IMR-90 (cell line): Measurements from ENCODE around the gene CCNL2. TPM values are rescaled to one million over a fixed set of nuclear protein-coding genes. Genes with fewer than 3 reads are reported as not detected.
"Not testable (repeated sequence)": the region's sequence is repeated elsewhere in the genome, so short reads cannot be mapped to it uniquely, and the experiment has no call there.

Source experiments
- ATAC-seq: fragments of 200-7000 bp; cut with Tn5 transposase; 2 replicates; pipeline ENCODE4 v1.9.1; 2020; ENCODE audit warnings: low read depth, mild to moderate bottlenecking, moderate library complexity
- BruUV-seq: library from RNA; stranded (reverse); fragments of 400-500 nt; replicated peaks from 2 replicates; lab custom pipeline; 2021; lab: Mats Ljungman, UMichigan
- CTCF ChIA-PET: fragments of 300-600 bp; formaldehyde crosslinking; extraction: SDS; loops from one replicate; lab custom pipeline; 2021; ENCODE audit warnings: antibody characterized with exemption; lab: Yijun Ruan, JAX
- POLR2A ChIA-PET: fragments of 300-600 bp; sonication (Branson Sonifier 250); formaldehyde crosslinking; loops from one replicate; lab custom pipeline; 2022; ENCODE audit warnings: antibody characterized with exemption; ENCODE audit not compliant: unreplicated experiment; lab: Charles Lee
- DNase-seq: peaks from one replicate; pipeline ENCODE4 v3.0.0; 2013
- H2AFZ ChIP-seq: replicated peaks from 2 replicates; pipeline ENCODE3; 2013; ENCODE audit warnings: low read length, mild to moderate bottlenecking; ENCODE audit not compliant: poor library complexity
- H2AK5ac ChIP-seq: 2 replicates; pipeline ENCODE4 v1.6.1; 2013; ENCODE audit warnings: low read depth, low read length, inconsistent platforms
- H2AK9ac ChIP-seq: replicated peaks from 2 replicates; pipeline ENCODE3; 2013; ENCODE audit warnings: mild to moderate bottlenecking, low read depth, low read length, moderate library complexity; ENCODE audit not compliant: poor library complexity
- H2BK120ac ChIP-seq: 2 replicates; pipeline ENCODE4 v1.6.1; 2013; ENCODE audit warnings: low read depth, low read length, inconsistent platforms
- H2BK15ac ChIP-seq: 3 replicates; pipeline ENCODE4 v1.6.1; 2013; ENCODE audit warnings: low read depth, low read length, inconsistent platforms
- H2BK20ac ChIP-seq: 2 replicates; pipeline ENCODE4 v1.6.1; 2013; ENCODE audit warnings: low read depth, mild to moderate bottlenecking, inconsistent platforms, low read length, moderate library complexity
- H2BK5ac ChIP-seq: 2 replicates; pipeline ENCODE4 v1.6.1; 2013; ENCODE audit warnings: mild to moderate bottlenecking, low read depth, low read length, inconsistent platforms; ENCODE audit not compliant: poor library complexity, severe bottlenecking
- H3K14ac ChIP-seq: replicated peaks from 2 replicates; pipeline ENCODE4 v1.6.1; 2013; ENCODE audit warnings: low read depth, low read length, inconsistent platforms
- H3K18ac ChIP-seq: 2 replicates; pipeline ENCODE4 v1.6.1; 2013; ENCODE audit warnings: low read depth, low read length, control low read depth
- H3K23ac ChIP-seq: 2 replicates; pipeline ENCODE4 v1.6.1; 2013; ENCODE audit warnings: low read depth, low read length, inconsistent platforms
- H3K27ac ChIP-seq: 2 replicates; pipeline ENCODE4 v1.5.1; 2013; ENCODE audit warnings: mild to moderate bottlenecking, control low read depth, low read length; ENCODE audit not compliant: insufficient read depth
- H3K27me3 ChIP-seq: 2 replicates; pipeline ENCODE4 v1.6.1; 2013; ENCODE audit warnings: low read length; ENCODE audit not compliant: control insufficient read depth, insufficient read depth
- H3K36me3 ChIP-seq: 2 replicates; pipeline ENCODE4 v1.6.1; 2013; ENCODE audit warnings: low read length, mixed read lengths; ENCODE audit not compliant: control insufficient read depth, insufficient read depth
- H3K4ac ChIP-seq: 2 replicates; pipeline ENCODE4 v1.6.1; 2013; ENCODE audit warnings: low read depth, low read length, inconsistent platforms
- H3K4me1 ChIP-seq: 2 replicates; pipeline ENCODE4 v1.6.1; 2013; ENCODE audit warnings: low read length, mixed read lengths; ENCODE audit not compliant: control insufficient read depth, insufficient read depth
- H3K4me2 ChIP-seq: 2 replicates; pipeline ENCODE4 v1.6.1; 2013; ENCODE audit warnings: low read depth, mild to moderate bottlenecking, control low read depth, low read length, moderate library complexity
- H3K4me3 ChIP-seq: 2 replicates; pipeline ENCODE4 v1.5.1; 2013; ENCODE audit warnings: low read depth, mild to moderate bottlenecking, control low read depth, low read length, moderate library complexity; ENCODE audit not compliant: insufficient read depth
- H3K56ac ChIP-seq: 2 replicates; pipeline ENCODE4 v1.6.1; 2013; ENCODE audit warnings: low read length, inconsistent platforms; ENCODE audit not compliant: insufficient read depth; ENCODE audit errors: extremely low read depth
- H3K79me1 ChIP-seq, 2 experiments: 2 replicates each; pipeline ENCODE4 v1.6.1; 2013; ENCODE audit warnings: low read length in 2 of 2, inconsistent platforms in 1 of 2, low read depth in 1 of 2
- H3K9ac ChIP-seq: 2 replicates; pipeline ENCODE4 v1.6.1; 2013; ENCODE audit warnings: low read depth, low read length, control low read depth
- H3K9me1 ChIP-seq: 2 replicates; pipeline ENCODE4 v1.6.1; 2013; ENCODE audit warnings: low read length, inconsistent platforms; ENCODE audit not compliant: insufficient read depth
- H3K9me3 ChIP-seq: 2 replicates; pipeline ENCODE4 v1.6.1; 2013; ENCODE audit warnings: low read length; ENCODE audit not compliant: control insufficient read depth, insufficient read depth
- H4K20me1 ChIP-seq: 2 replicates; pipeline ENCODE4 v1.6.1; 2013; ENCODE audit warnings: low read length, inconsistent platforms; ENCODE audit not compliant: insufficient read depth
- H4K5ac ChIP-seq: 2 replicates; pipeline ENCODE4 v1.6.1; 2013; ENCODE audit warnings: mild to moderate bottlenecking, low read depth, low read length, control low read depth
- H4K8ac ChIP-seq, 2 experiments: 2 replicates each; pipeline ENCODE4 v1.6.1; 2013; ENCODE audit warnings: low read depth in 2 of 2, low read length in 2 of 2, control low read depth in 1 of 2, inconsistent platforms in 1 of 2
- H4K91ac ChIP-seq: 2 replicates; pipeline ENCODE4 v1.6.1; 2013; ENCODE audit warnings: low read depth, low read length, inconsistent platforms; ENCODE audit not compliant: insufficient read depth
- WGBS, 2 experiments: methylation state at CpG; one replicate each; pipeline versions ENCODE4 v1.1.5 to v1.1.7; 2013; ENCODE audit warnings: missing lambda C conversion rate in 2 of 2; ENCODE audit not compliant: insufficient read length in 1 of 2; ENCODE audit errors: extremely low coverage in 2 of 2; 5-methylcytosine and 5-hydroxymethylcytosine counted together
- dilution Hi-C: fragments of 300-500 bp; cut with HindIII; formaldehyde crosslinking; loops from one replicate; pipeline ENCODE4 v1.14.3; 2018; ENCODE audit warnings: low sequenced_read_pairs; ENCODE audit not compliant: unreplicated experiment
- in situ Hi-C: fragments of 300-500 bp; cut with MboI; formaldehyde crosslinking; loops from 3 replicates; pipeline ENCODE4 v1.14.3; 2019; ENCODE audit warnings: low sequenced_read_pairs, inconsistent platforms, mixed read lengths
- intact Hi-C: fragments of 100-400 bp; cut with micrococcal nuclease; formaldehyde crosslinking; loops from 2 replicates; pipeline ENCODE4 v1.10.0; 2022
- polyA plus RNA-seq, 3 experiments: library from polyadenylated mRNA; depleted of rRNA; stranded (reverse); fragments of >200 nt; gene quantifications; 2 replicates each; pipeline ENCODE4 v1.2.3, GENCODE V29; 2012; ENCODE audit warnings: low replicate concordance in 1 of 3
- total RNA-seq: library from RNA; depleted of rRNA; stranded (reverse); fragments of >200 nt; gene quantifications from 2 replicates; pipeline ENCODE4 v1.2.3, GENCODE V29; 2012

CCNL2 gene
- total and polyA plus RNA-seq, 2 of the 4 experiments (the other 2 are of a cell fraction): 53.9 to 239 TPM

- H3K4me2 ChIP-seq, BruUV-seq, intact Hi-C loops, H3K23ac ChIP-seq, CTCF ChIA-PET, H3K4ac ChIP-seq, H3K9ac ChIP-seq, H3K36me3 ChIP-seq, H2BK5ac ChIP-seq, H2BK15ac ChIP-seq, DNase-seq, H3K14ac ChIP-seq, H4K5ac ChIP-seq, dilution Hi-C loops, H2BK20ac ChIP-seq, H3K27me3 ChIP-seq, H2AK9ac ChIP-seq, H3K4me3 ChIP-seq, H2AFZ ChIP-seq, H3K9me3 ChIP-seq, H3K4me1 ChIP-seq, ATAC-seq, H4K91ac ChIP-seq, H3K9me1 ChIP-seq, H2AK5ac ChIP-seq, H3K56ac ChIP-seq, H3K18ac ChIP-seq, H2BK120ac ChIP-seq, in situ Hi-C loops, H4K8ac ChIP-seq, H3K27ac ChIP-seq: not testable (repeated sequence)
- POLR2A ChIA-PET: interaction anchor here (1.0 kb wide), 1 partner anchor 10 kb away, joined by 3 read pairs; no protein-coding TSS in a partner anchor
- no CpG with 5 or more reads among the region's 8 CpGs for WGBS, 2 experiments
- Histone ChIP-seq H4K20me1 (peaks cover 11% of the 10 kb centered on the region; the same call in 1 of the 2 replicates), H3K79me1 (peaks cover 13 to 44% of the 10 kb centered on the region in 2 experiments)
Observed at GRCh38 chr1:1410238-1410637, 11.1 kb upstream of the CCNL2 start.
